ENCODE measurements around the gene SAT2. TPM values are rescaled to one million over a fixed set of nuclear protein-coding genes. Genes with fewer than 3 reads are reported as not detected.
"Not testable (repeated sequence)": the region's sequence is repeated elsewhere in the genome, so short reads cannot be mapped to it uniquely, and the experiment has no call there.

The SAT2 gene
- polyA plus RNA-seq, 3 donors from 2014 or later = 33.9 to 39.1 (median 35.4) TPM

GRCh38 chr17:7626956-7627249 is 718 bp downstream of the SAT2 start:
- peaks cover 0 to 4% (median 2%) of the 10 kb centered on the region in 3 donors for H3K27me3 Mint-ChIP-seq (ENCODE audit: low read depth in 3 of 3)
- H3K9me3 Mint-ChIP-seq = no peaks in the 10 kb centered on the region
- peaks cover 11 to 17% of the 10 kb centered on the region in 2 donors for H3K4me1 Mint-ChIP-seq
- peak overlapping the region; percentile 60 to 92 (median 84) for H3K27ac Mint-ChIP-seq
- no peaks in the 10 kb centered on the region for H3K36me3 Mint-ChIP-seq
- peak overlapping the region; percentile 81 to 91 (median 89) for H3K4me3 Mint-ChIP-seq
- no peak for DNase-seq

- DNase-seq = no peak
- Mint-ChIP-seq H3K9me3 (no peaks in the 10 kb centered on the region), H3K27ac (peak overlapping the region; percentile 26 to 92 (median 72)), H3K4me1 (peaks cover 11 to 17% of the 10 kb centered on the region in 2 donors), H3K36me3 (no peaks in the 10 kb centered on the region), H3K4me3 (peak overlapping the region; percentile 30 to 91 (median 88)), H3K27me3 (ENCODE audit: low read depth in 3 of 3) (peaks cover 0 to 4% (median 2%) of the 10 kb centered on the region in 3 donors)
These were observed 1.3 kb downstream of the SAT2 start for GRCh38 chr17:7626307-7626706.

GRCh38 chr17:7625749-7626148 is 1.9 kb downstream of the SAT2 start:
- Mint-ChIP-seq H3K4me3 (peak overlapping the region in 1 of 5 donors; percentile 50), H3K4me1 (peaks cover 11 to 17% of the 10 kb centered on the region in 2 donors), H3K27ac (peak overlapping the region in 1 of 6 donors; percentile 40)
- H3K36me3 Mint-ChIP-seq; H3K27me3 Mint-ChIP-seq (ENCODE audit: low read depth in 3 of 3); H3K9me3 Mint-ChIP-seq; DNase-seq: not testable (repeated sequence)

- Mint-ChIP-seq H3K27me3 (ENCODE audit: low read depth in 3 of 3) (peaks cover 0 to 4% (median 2%) of the 10 kb centered on the region in 3 donors), H3K4me3 (no peak overlapping the region), H3K9me3 (no peaks in the 10 kb centered on the region), H3K36me3 (no peaks in the 10 kb centered on the region), H3K4me1 (peaks cover 11 to 17% of the 10 kb centered on the region in 2 donors), H3K27ac (no peak overlapping the region)
- no peak for DNase-seq
These were observed 4.0 kb downstream of the SAT2 start for GRCh38 chr17:7623661-7624060.

GRCh38 chr17:7620835-7621234 is 6.8 kb downstream of the SAT2 start:
- no peaks in the 10 kb centered on the region for H3K4me1 Mint-ChIP-seq
- no peak for DNase-seq
- H3K27me3 Mint-ChIP-seq (ENCODE audit: low read depth in 3 of 3) = peaks cover 0 to 1% (median 0%) of the 10 kb centered on the region in 3 donors
- no peaks in the 10 kb centered on the region for H3K36me3 Mint-ChIP-seq
- H3K4me3 Mint-ChIP-seq = no peak overlapping the region
- H3K27ac Mint-ChIP-seq = no peak overlapping the region
- no peaks in the 10 kb centered on the region for H3K9me3 Mint-ChIP-seq

GRCh38 chr17:7618608-7619007 is 9.0 kb downstream of the SAT2 start:
- Mint-ChIP-seq H3K27ac (no peak overlapping the region), H3K9me3 (no peaks in the 10 kb centered on the region), H3K36me3 (no peaks in the 10 kb centered on the region), H3K27me3 (ENCODE audit: low read depth in 3 of 3) (peaks cover 5 to 13% (median 11%) of the 10 kb centered on the region in 3 donors), H3K4me1 (peaks cover 5 to 8% of the 10 kb centered on the region in 2 donors), H3K4me3 (no peak overlapping the region)
- no peak for DNase-seq

- peak overlapping the region; percentile 84 to 89 (median 86) for H3K4me3 Mint-ChIP-seq
- H3K27ac Mint-ChIP-seq = peak overlapping the region; percentile 83 to 96 (median 88)
These were observed 12.3 kb downstream of the SAT2 start for GRCh38 chr17:7615265-7615747.

GRCh38 chr17:7614425-7615264 is 13.0 kb downstream of the SAT2 start, which contains the start of gene FXR2:
Gene FXR2 (minus strand): TSS chr17:7614897. CDS start chr17:7614532, 365 bp downstream.
- peak; percentile 98 to 99 (median 99) for DNase-seq
- Mint-ChIP-seq H3K4me1 (peaks cover 29 to 39% of the 10 kb centered on the region in 2 donors), H3K9me3 (no peaks in the 10 kb centered on the region), H3K27ac (peak within 1 kb of the TSS; percentile 83 to 96 (median 92)), H3K4me3 (peak within 1 kb of the TSS; percentile 85 to 94 (median 89)), H3K36me3 (peaks cover 0 to 11% (median 0%) of the 10 kb centered on the region in 3 donors), H3K27me3 (ENCODE audit: low read depth in 3 of 3) (peaks cover 5 to 13% (median 12%) of the 10 kb centered on the region in 3 donors)

More at GRCh38 chr17:7615265-7615747, 12.3 kb downstream of the SAT2 start:
- H3K27me3 Mint-ChIP-seq (ENCODE audit: low read depth in 3 of 3) = peaks cover 5 to 13% (median 12%) of the 10 kb centered on the region in 3 donors
- peaks cover 29 to 34% of the 10 kb centered on the region in 2 donors for H3K4me1 Mint-ChIP-seq
- peaks cover 0 to 11% (median 0%) of the 10 kb centered on the region in 3 donors for H3K36me3 Mint-ChIP-seq
- no peaks in the 10 kb centered on the region for H3K9me3 Mint-ChIP-seq
- DNase-seq = no peak

- Mint-ChIP-seq H3K27me3 (ENCODE audit: low read depth in 3 of 3) (peaks cover 5 to 13% (median 12%) of the 10 kb centered on the region in 3 donors), H3K9me3 (no peaks in the 10 kb centered on the region), H3K36me3 (peaks cover 0 to 11% (median 0%) of the 10 kb centered on the region in 3 donors), H3K4me3 (peak overlapping the region; percentile 83 to 94 (median 85)), H3K4me1 (peaks cover 33 to 44% of the 10 kb centered on the region in 2 donors), H3K27ac (peak overlapping the region; percentile 77 to 94 (median 84))
- no peak for DNase-seq
These were observed 13.7 kb downstream of the SAT2 start for GRCh38 chr17:7613769-7614424.

- Mint-ChIP-seq H3K4me1 (peaks cover 33 to 44% of the 10 kb centered on the region in 2 donors), H3K9me3 (no peaks in the 10 kb centered on the region), H3K4me3 (peak overlapping the region; percentile 13 to 62 (median 58)), H3K36me3 (peaks cover 0 to 11% (median 0%) of the 10 kb centered on the region in 3 donors), H3K27ac (peak overlapping the region in 5 of 6 donors; percentile 2 to 76 (median 42)), H3K27me3 (ENCODE audit: low read depth in 3 of 3) (peaks cover 5 to 13% (median 12%) of the 10 kb centered on the region in 3 donors)
- DNase-seq = no peak
These were observed 15.4 kb downstream of the SAT2 start for GRCh38 chr17:7612294-7612640.

- no peak for DNase-seq
- Mint-ChIP-seq H3K4me3 (peak overlapping the region; percentile 13 to 62 (median 58)), H3K4me1 (peaks cover 33 to 44% of the 10 kb centered on the region in 2 donors), H3K9me3 (no peaks in the 10 kb centered on the region), H3K36me3 (peaks cover 0 to 11% (median 0%) of the 10 kb centered on the region in 3 donors), H3K27ac (peak overlapping the region in 4 of 6 donors; percentile 2 to 76 (median 51)), H3K27me3 (ENCODE audit: low read depth in 3 of 3) (peaks cover 5 to 13% (median 12%) of the 10 kb centered on the region in 3 donors)
These were observed 15.9 kb downstream of the SAT2 start for GRCh38 chr17:7611635-7612293.

GRCh38 chr17:7610641-7611040 is 17.0 kb downstream of the SAT2 start:
- Mint-ChIP-seq H3K4me1 (peaks cover 33 to 51% of the 10 kb centered on the region in 2 donors), H3K27ac (peak overlapping the region in 1 of 6 donors; percentile 49), H3K4me3 (no peak overlapping the region), H3K27me3 (ENCODE audit: low read depth in 3 of 3) (peaks cover 5 to 14% (median 12%) of the 10 kb centered on the region in 3 donors), H3K36me3 (peaks cover 9 to 17% (median 9%) of the 10 kb centered on the region in 3 donors), H3K9me3 (no peaks in the 10 kb centered on the region)
- DNase-seq = no peak

- H3K27me3 Mint-ChIP-seq (ENCODE audit: low read depth in 3 of 3) = peaks cover 0 to 4% (median 0%) of the 10 kb centered on the region in 3 donors
- peaks cover 19 to 33% (median 20%) of the 10 kb centered on the region in 3 donors for H3K36me3 Mint-ChIP-seq
- no peak for DNase-seq
- H3K27ac Mint-ChIP-seq = peak overlapping the region in 1 of 6 donors; percentile 21
- peaks cover 7 to 24% of the 10 kb centered on the region in 2 donors for H3K4me1 Mint-ChIP-seq
- no peaks in the 10 kb centered on the region for H3K9me3 Mint-ChIP-seq
- H3K4me3 Mint-ChIP-seq = no peak overlapping the region
These were observed 21.3 kb downstream of the SAT2 start for GRCh38 chr17:7606280-7606679.
